ENCODE results near the gene LRP11. TPM values are rescaled to one million over a fixed set of nuclear protein-coding genes. Genes with fewer than 3 reads are reported as not detected.
"Not testable (repeated sequence)": the region's sequence is repeated elsewhere in the genome, so short reads cannot be mapped to it uniquely, and the experiment has no call there.

Gene LRP11
- total and polyA plus RNA-seq, 2 donors from 2014 or later, result 22.1 to 34.0 TPM

DNA sequence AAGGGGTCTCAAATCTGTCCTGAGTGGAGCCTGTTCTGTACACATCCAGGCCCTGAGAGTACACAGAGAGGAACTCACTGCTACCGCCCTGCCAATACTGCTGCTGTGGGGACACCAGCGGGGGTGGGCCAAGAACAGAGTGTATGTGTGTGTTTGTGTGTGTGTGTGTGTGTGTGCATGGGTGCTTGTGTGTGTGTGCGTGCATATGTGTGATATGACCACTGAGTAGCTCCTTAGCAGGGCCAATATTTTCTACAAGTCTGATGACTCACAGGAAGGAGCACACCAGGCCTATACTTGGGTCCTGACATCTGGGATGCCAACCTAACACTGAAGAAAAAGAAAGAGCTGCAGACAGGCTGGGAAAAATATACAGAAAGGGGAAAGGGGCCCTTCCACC lies 32.3 kb upstream of the LRP11 start:
- Histone ChIP-seq H3K4me1 (ENCODE audit: control insufficient read depth in 2 of 3, insufficient read depth in 2 of 3, low read depth in 1 of 3, low read length in 3 of 3) (peaks cover 0 to 12% (median 0%) of the 10 kb centered on the region in 3 donors), H3K4me3 (ENCODE audit: low read length in 3 of 3) (no peak overlapping the region), H3K9ac (ENCODE audit: low read length in 3 of 3) (no peak overlapping the region), H3K27ac (ENCODE audit: low read depth in 2 of 2, low read length in 2 of 2) (no peak overlapping the region), H3K9me3 (ENCODE audit: control insufficient read depth in 2 of 3, insufficient read depth in 1 of 3, low read length in 3 of 3) (no peaks in the 10 kb centered on the region), H3K27me3 (ENCODE audit: control insufficient read depth, insufficient read depth, low read length) (no peaks in the 10 kb centered on the region), H3K36me3 (ENCODE audit: control insufficient read depth in 2 of 3, insufficient read depth in 3 of 3, low read length in 3 of 3) (no peaks in the 10 kb centered on the region)
- no peak for FAIRE-seq
- TF ChIP-seq, protein P1, sequence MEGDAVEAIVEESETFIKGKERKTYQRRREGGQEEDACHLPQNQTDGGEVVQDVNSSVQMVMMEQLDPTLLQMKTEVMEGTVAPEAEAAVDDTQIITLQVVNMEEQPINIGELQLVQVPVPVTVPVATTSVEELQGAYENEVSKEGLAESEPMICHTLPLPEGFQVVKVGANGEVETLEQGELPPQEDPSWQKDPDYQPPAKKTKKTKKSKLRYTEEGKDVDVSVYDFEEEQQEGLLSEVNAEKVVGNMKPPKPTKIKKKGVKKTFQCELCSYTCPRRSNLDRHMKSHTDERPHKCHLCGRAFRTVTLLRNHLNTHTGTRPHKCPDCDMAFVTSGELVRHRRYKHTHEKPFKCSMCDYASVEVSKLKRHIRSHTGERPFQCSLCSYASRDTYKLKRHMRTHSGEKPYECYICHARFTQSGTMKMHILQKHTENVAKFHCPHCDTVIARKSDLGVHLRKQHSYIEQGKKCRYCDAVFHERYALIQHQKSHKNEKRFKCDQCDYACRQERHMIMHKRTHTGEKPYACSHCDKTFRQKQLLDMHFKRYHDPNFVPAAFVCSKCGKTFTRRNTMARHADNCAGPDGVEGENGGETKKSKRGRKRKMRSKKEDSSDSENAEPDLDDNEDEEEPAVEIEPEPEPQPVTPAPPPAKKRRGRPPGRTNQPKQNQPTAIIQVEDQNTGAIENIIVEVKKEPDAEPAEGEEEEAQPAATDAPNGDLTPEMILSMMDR (IDR thresholded peaks at IDR 0.05; ENCODE audit: borderline replicate concordance, extremely low read depth, insufficient read depth), result no peak
- intact Hi-C loops (cut with DNase I), result no loop called here
- no peak for DNase-seq

DNA sequence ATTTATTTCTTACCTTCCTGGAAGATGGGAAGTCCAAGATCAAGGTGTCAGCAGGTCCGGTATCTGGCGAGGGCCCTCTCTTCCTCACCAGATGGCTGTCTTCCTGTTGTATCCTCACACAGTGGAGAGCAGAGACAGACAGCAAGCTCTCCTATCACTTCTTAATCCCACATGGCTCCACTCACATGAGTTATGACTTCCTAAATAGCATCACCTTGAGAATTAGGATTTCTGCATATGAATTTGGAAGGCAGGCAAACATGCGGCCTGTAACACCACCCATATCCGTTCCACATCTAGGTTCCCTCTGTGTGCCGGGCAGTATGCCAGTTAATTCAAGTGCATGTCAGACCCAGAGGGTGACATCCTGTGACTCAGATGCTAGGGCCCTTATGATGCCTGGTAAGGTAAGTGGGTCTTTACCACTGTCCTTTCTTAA lies 31.7 kb upstream of the LRP11 start:
- no peaks in the 10 kb centered on the region for H3K9me3 ChIP-seq (ENCODE audit: control insufficient read depth in 2 of 3, insufficient read depth in 1 of 3, low read length in 3 of 3)
- TF ChIP-seq, protein P1 (IDR thresholded peaks at IDR 0.05; ENCODE audit: borderline replicate concordance, extremely low read depth, insufficient read depth), result no peak
- DNase-seq, result peak in 2 of 5 donors; percentile 54 to 62
- peaks cover 0 to 12% (median 0%) of the 10 kb centered on the region in 3 donors for H3K4me1 ChIP-seq (ENCODE audit: control insufficient read depth in 2 of 3, insufficient read depth in 2 of 3, low read depth in 1 of 3, low read length in 3 of 3)
- no peaks in the 10 kb centered on the region for H3K36me3 ChIP-seq (ENCODE audit: control insufficient read depth in 2 of 3, insufficient read depth in 3 of 3, low read length in 3 of 3)
- no peak for FAIRE-seq
- no peak overlapping the region for H3K9ac ChIP-seq (ENCODE audit: low read length in 3 of 3)
- H3K27me3 ChIP-seq (ENCODE audit: control insufficient read depth, insufficient read depth, low read length), result no peaks in the 10 kb centered on the region
- intact Hi-C loops (cut with DNase I), result no loop called here
- H3K27ac ChIP-seq (ENCODE audit: low read depth in 2 of 2, low read length in 2 of 2), result peak overlapping the region; percentile 26 to 75
- H3K4me3 ChIP-seq (ENCODE audit: low read length in 3 of 3), result no peak overlapping the region

DNA sequence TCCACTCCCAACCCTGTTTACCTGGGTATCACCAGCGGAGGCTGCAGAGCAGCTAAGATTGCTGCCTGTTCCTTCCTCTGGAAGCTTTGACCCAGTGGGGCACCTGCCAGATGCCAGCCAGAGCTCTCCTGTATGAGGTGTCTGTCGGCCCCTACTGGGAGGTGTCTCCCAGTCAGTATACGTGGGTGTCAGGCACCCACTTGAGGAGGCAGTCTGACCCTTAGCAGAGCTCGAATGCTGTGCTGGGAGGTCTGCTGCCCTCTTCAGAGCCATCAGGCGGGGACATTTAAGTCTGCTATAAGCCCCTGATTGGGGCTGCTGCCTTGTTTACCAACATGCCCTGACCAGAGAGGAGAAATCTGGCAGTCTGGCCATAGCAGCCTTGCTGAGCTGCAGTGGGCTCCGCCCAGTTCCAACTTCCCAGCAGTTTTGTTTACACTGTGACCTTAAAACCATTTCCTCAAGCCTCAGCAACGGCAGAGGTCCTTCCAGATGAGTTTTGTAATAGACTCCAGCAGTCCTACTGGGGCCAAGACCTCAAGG lies 31.0 kb upstream of the LRP11 start:
- peak in 2 of 5 donors; percentile 34 to 86 for DNase-seq
- H3K36me3 ChIP-seq (ENCODE audit: control insufficient read depth in 2 of 3, insufficient read depth in 3 of 3, low read length in 3 of 3), result no peaks in the 10 kb centered on the region
- no peak overlapping the region for H3K9ac ChIP-seq (ENCODE audit: low read length in 3 of 3)
- no peaks in the 10 kb centered on the region for H3K9me3 ChIP-seq (ENCODE audit: control insufficient read depth in 2 of 3, insufficient read depth in 1 of 3, low read length in 3 of 3)
- no peaks in the 10 kb centered on the region for H3K27me3 ChIP-seq (ENCODE audit: control insufficient read depth, insufficient read depth, low read length)
- peaks cover 0 to 12% (median 0%) of the 10 kb centered on the region in 3 donors for H3K4me1 ChIP-seq (ENCODE audit: control insufficient read depth in 2 of 3, insufficient read depth in 2 of 3, low read depth in 1 of 3, low read length in 3 of 3)
- TF ChIP-seq, protein P1 (IDR thresholded peaks at IDR 0.05; ENCODE audit: borderline replicate concordance, extremely low read depth, insufficient read depth), result no peak
- H3K27ac ChIP-seq (ENCODE audit: low read depth in 2 of 2, low read length in 2 of 2), result peak overlapping the region; percentile 36 to 75
- intact Hi-C loops (cut with DNase I), result no loop called here
- no peak overlapping the region for H3K4me3 ChIP-seq (ENCODE audit: low read length in 3 of 3)
- no peak for FAIRE-seq

DNA sequence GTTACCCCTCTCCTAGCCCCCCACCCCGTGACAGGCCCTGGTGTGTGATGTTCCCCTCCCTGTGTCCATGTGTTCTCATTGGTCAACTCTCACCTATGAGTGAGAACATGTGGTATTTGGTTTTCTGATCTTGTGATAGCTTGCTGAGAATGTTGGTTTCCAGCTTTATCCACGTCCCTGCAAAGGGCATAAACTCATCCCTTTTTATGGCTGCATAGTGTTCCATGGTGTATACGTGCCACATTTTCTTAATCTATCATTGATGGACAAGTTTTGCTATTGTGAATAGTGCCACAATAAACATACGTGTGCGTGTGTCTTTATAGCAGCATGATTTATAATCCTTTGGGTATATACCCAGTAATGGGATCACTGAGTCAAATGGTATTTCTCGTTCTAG lies 27.7 kb upstream of the LRP11 start:
- DNase-seq; FAIRE-seq; H3K27me3 ChIP-seq (ENCODE audit: control insufficient read depth, insufficient read depth, low read length); H3K9ac ChIP-seq (ENCODE audit: low read length in 3 of 3); H3K36me3 ChIP-seq (ENCODE audit: control insufficient read depth in 2 of 3, insufficient read depth in 3 of 3, low read length in 3 of 3); H3K27ac ChIP-seq (ENCODE audit: low read depth in 2 of 2, low read length in 2 of 2); H3K9me3 ChIP-seq (ENCODE audit: control insufficient read depth in 2 of 3, insufficient read depth in 1 of 3, low read length in 3 of 3); H3K4me3 ChIP-seq (ENCODE audit: low read length in 3 of 3); intact Hi-C loops (cut with DNase I): not testable (repeated sequence)
- H3K4me1 ChIP-seq (ENCODE audit: control insufficient read depth in 2 of 3, insufficient read depth in 2 of 3, low read depth in 1 of 3, low read length in 3 of 3), result peaks cover 0 to 11% (median 0%) of the 10 kb centered on the region in 3 donors

All from kidney (tissue), 14 donors.